ENCODE data around the gene PLAAT2. TPM values are rescaled to one million over a fixed set of nuclear protein-coding genes. Genes with fewer than 3 reads are reported as not detected.

The PLAAT2 gene
- total and polyA plus RNA-seq, 4 donors, result 0.32 to 0.44 TPM; not detected in 2

DNA sequence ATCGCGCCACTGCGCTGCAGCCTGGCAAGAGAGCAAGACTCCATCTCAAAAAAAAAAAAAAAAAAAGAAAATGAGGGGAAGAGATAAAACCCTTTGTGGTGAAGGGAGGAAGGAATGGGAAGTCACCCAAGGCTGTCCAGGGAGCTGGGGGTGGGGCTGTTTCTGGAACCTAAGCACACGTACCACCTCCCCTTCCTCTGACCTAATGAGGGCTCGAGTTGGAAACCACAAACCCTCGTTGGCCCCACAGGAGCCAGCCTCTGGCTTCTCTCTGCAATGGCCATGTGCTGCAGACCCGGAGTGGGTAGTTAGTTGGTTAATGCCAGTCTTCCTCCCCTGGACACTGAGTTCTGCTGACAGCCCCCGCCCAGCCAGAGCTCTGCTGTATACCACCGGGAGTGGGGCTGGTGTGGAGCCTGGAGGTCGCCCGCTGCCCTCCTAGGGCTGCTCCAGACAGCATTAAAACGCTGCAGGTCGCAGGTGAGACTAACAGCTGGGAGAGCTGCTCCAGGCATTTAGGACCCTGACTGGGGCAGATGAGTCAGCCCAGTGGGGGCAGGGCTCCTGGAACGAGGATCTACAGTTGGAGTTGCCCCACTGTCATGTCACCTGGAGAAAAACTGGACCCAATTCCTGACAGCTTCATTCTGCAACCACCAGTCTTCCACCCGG lies 57.2 kb downstream of the PLAAT2 start, which contains the start of gene LGALS12:
TSS of gene LGALS12 (plus strand) at position 228 of the 672 bp plus-strand sequence. CDS start at position 603, 375 bp downstream.
- Histone ChIP-seq H3K27ac (ENCODE audit: low read depth in 1 of 2, low read length in 2 of 2) (peak within 1 kb of the TSS in 1 of 2 donors; percentile 6), H3K9ac (ENCODE audit: low read depth in 1 of 2, low read length in 2 of 2) (no peak within 1 kb of the TSS), H3K4me1 (ENCODE audit: control insufficient read depth in 4 of 4, insufficient read depth in 4 of 4, low read length in 3 of 4) (peaks cover 16 to 51% (median 39%) of the 10 kb centered on the region in 4 donors), H3K4me3 (ENCODE audit: low read depth in 1 of 3, low read length in 3 of 3) (no peak within 1 kb of the TSS), H3K9me3 (ENCODE audit: control insufficient read depth in 4 of 4, low read length in 3 of 4) (no peaks in the 10 kb centered on the region), H3K36me3 (ENCODE audit: control insufficient read depth in 4 of 4, insufficient read depth in 3 of 4, low read depth in 1 of 4, low read length in 3 of 4) (no peaks in the 10 kb centered on the region), H3K27me3 (ENCODE audit: control insufficient read depth in 4 of 4, insufficient read depth in 4 of 4, low read length in 3 of 4) (no peaks in the 10 kb centered on the region)
- DNase-seq (ENCODE audit: low spot score), result peak; percentile 33
- no peak for TF ChIP-seq MAX (IDR thresholded peaks at IDR 0.05)
- TF ChIP-seq FOXA1 (IDR thresholded peaks at IDR 0.05), result no peak
- TF ChIP-seq HNF4A (conservative IDR thresholded peaks at IDR 0.05), result no peak
- 71% methylated on average over 15 of the region's 15 CpGs for WGBS

DNA sequence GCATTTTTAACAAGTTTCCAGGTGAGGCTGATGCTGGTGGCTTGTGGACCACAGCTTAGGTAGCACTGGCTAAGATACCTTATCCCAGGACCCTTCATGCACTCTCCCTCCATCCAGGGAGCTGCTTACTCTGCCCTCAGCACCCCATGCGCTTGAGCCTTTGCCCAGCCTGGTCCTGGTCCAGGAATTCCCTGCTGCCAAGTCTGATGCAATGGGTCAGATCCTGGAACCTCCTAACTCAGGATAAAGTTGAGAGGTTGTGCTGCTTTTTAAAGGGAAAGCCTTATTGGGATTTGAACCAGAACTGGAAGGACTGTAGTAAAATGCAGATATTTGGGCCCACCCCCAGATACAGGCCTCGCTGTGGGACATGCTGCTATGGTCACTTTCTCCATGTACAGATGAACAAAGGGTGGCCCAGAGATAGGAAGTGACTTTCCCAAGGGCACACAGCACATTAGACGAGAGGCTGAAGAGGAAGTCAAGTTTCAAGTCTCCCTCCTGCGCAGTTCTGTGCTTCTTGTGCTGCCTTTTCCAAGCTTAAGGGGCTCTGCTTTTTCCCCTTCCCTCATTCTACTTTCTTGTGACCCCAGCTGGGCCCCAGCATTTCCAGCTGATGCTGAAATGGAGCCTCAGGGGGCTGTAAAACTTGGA lies 58.1 kb downstream of the PLAAT2 start:
- no peaks in the 10 kb centered on the region for H3K36me3 ChIP-seq (ENCODE audit: control insufficient read depth in 4 of 4, insufficient read depth in 3 of 4, low read depth in 1 of 4, low read length in 3 of 4)
- TF ChIP-seq GABPA (IDR thresholded peaks at IDR 0.05 in 1 of 2, conservative IDR thresholded peaks at IDR 0.05 in 1 of 2), result no peak
- TF ChIP-seq HNF4G (IDR thresholded peaks at IDR 0.05), result no peak
- TF ChIP-seq JUND (IDR thresholded peaks at IDR 0.05), result peak in 1 of 2 donors; percentile 58
- TF ChIP-seq, protein P1, sequence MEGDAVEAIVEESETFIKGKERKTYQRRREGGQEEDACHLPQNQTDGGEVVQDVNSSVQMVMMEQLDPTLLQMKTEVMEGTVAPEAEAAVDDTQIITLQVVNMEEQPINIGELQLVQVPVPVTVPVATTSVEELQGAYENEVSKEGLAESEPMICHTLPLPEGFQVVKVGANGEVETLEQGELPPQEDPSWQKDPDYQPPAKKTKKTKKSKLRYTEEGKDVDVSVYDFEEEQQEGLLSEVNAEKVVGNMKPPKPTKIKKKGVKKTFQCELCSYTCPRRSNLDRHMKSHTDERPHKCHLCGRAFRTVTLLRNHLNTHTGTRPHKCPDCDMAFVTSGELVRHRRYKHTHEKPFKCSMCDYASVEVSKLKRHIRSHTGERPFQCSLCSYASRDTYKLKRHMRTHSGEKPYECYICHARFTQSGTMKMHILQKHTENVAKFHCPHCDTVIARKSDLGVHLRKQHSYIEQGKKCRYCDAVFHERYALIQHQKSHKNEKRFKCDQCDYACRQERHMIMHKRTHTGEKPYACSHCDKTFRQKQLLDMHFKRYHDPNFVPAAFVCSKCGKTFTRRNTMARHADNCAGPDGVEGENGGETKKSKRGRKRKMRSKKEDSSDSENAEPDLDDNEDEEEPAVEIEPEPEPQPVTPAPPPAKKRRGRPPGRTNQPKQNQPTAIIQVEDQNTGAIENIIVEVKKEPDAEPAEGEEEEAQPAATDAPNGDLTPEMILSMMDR (IDR thresholded peaks at IDR 0.05; ENCODE audit: low read depth, low read length, missing input control), result no peak
- TF ChIP-seq TAF1 (conservative IDR thresholded peaks at IDR 0.05), result no peak
- TF ChIP-seq, protein P2, sequence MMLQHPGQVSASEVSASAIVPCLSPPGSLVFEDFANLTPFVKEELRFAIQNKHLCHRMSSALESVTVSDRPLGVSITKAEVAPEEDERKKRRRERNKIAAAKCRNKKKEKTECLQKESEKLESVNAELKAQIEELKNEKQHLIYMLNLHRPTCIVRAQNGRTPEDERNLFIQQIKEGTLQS (IDR thresholded peaks at IDR 0.05), result peak; percentile 80
- TF ChIP-seq HNF4A (conservative IDR thresholded peaks at IDR 0.05), result peak; percentile 83 to 90
- TF ChIP-seq YY1 (IDR thresholded peaks at IDR 0.05), result peak; percentile 18
- TF ChIP-seq MAX (IDR thresholded peaks at IDR 0.05), result peak; percentile 79
- peak in 1 of 2 donors; percentile 32 for TF ChIP-seq EGR1 (IDR thresholded peaks at IDR 0.05; ENCODE audit: low read depth in 2 of 2)
- TF ChIP-seq FOXA1 (IDR thresholded peaks at IDR 0.05), result no peak
- TF ChIP-seq REST (IDR thresholded peaks at IDR 0.05), result no peak
- TF ChIP-seq RAD21 (IDR thresholded peaks at IDR 0.05), result peak; percentile 49 to 51
- no peak for TF ChIP-seq FOXA2 (IDR thresholded peaks at IDR 0.05)
- TF ChIP-seq RXRA (IDR thresholded peaks at IDR 0.05), result peak; percentile 78 to 88
- TF ChIP-seq, protein P3, sequence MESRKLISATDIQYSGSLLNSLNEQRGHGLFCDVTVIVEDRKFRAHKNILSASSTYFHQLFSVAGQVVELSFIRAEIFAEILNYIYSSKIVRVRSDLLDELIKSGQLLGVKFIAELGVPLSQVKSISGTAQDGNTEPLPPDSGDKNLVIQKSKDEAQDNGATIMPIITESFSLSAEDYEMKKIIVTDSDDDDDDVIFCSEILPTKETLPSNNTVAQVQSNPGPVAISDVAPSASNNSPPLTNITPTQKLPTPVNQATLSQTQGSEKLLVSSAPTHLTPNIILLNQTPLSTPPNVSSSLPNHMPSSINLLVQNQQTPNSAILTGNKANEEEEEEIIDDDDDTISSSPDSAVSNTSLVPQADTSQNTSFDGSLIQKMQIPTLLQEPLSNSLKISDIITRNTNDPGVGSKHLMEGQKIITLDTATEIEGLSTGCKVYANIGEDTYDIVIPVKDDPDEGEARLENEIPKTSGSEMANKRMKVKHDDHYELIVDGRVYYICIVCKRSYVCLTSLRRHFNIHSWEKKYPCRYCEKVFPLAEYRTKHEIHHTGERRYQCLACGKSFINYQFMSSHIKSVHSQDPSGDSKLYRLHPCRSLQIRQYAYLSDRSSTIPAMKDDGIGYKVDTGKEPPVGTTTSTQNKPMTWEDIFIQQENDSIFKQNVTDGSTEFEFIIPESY (IDR thresholded peaks at IDR 0.05), result no peak
- peak; percentile 43 for TF ChIP-seq NR2F2 (IDR thresholded peaks at IDR 0.05)
- TF ChIP-seq SP1 (IDR thresholded peaks at IDR 0.05), result peak; percentile 71
- H3K27ac ChIP-seq (ENCODE audit: low read depth in 1 of 2, low read length in 2 of 2), result peak overlapping the region in 1 of 2 donors; percentile 6
- peaks cover 0 to 3% (median 1%) of the 10 kb centered on the region in 4 donors for H3K9me3 ChIP-seq (ENCODE audit: control insufficient read depth in 4 of 4, low read length in 3 of 4)
- whole genome bisulfite sequencing, result 53% methylated on average over 4 of the region's 4 CpGs
- no peaks in the 10 kb centered on the region for H3K27me3 ChIP-seq (ENCODE audit: control insufficient read depth in 4 of 4, insufficient read depth in 4 of 4, low read length in 3 of 4)
- DNase-seq (ENCODE audit: low spot score), result no peak
- H3K4me1 ChIP-seq (ENCODE audit: control insufficient read depth in 4 of 4, insufficient read depth in 4 of 4, low read length in 3 of 4), result peaks cover 13 to 41% (median 31%) of the 10 kb centered on the region in 4 donors
- H3K4me3 ChIP-seq (ENCODE audit: low read depth in 1 of 3, low read length in 3 of 3), result no peak overlapping the region
- no peak overlapping the region for H3K9ac ChIP-seq (ENCODE audit: low read depth in 1 of 2, low read length in 2 of 2)
